K562 (cell line): ENCODE data around the gene SNX10. TPM values are rescaled to one million over a fixed set of nuclear protein-coding genes. Genes with fewer than 3 reads are reported as not detected.

Source experiments
- ATAC-seq: fragments of 200-7000 bp; cut with Tn5 transposase; 3 replicates; pipeline ENCODE4 v1.9.1; 2020; ENCODE audit warnings: moderate library complexity
- BruUV-seq: library from RNA; stranded (reverse); fragments of 400-500 nt; replicated peaks from 2 replicates; lab custom pipeline; 2021; lab: Mats Ljungman, UMichigan
- CTCF ChIA-PET: fragments of 300-600 bp; formaldehyde crosslinking; extraction: SDS; loops from one replicate; lab custom pipeline; 2021; ENCODE audit warnings: low intra/inter-chr PET ratio; lab: Yijun Ruan, JAX
- POLR2A ChIA-PET: fragments of 300-600, 350-650 bp; sonication (Branson Sonifier 250); formaldehyde crosslinking; extraction: SDS; loops from one replicate; lab custom pipeline; 2021; ENCODE audit warnings: antibody characterized with exemption, inconsistent platforms; lab: Yijun Ruan, JAX
- DNase-seq, 4 experiments: peaks; one replicate each; pipeline versions ENCODE4 v3.0.0 to v3.0.0-alpha.2; 2011 to 2018; ENCODE audit warnings: low spot score in 3 of 4, mixed read lengths in 3 of 4; ENCODE audit errors: extremely low read depth in 1 of 4
- FAIRE-seq: peaks from 2 replicates; lab custom pipeline; 2011; peaks lifted over from hg19 to GRCh38; lab: Jason Lieb, UNC
- H2AFZ ChIP-seq: 2 replicates; pipeline ENCODE4 v1.6.0; 2011; ENCODE audit warnings: low read depth, low read length, control low read depth, inconsistent platforms
- H3K27ac ChIP-seq: fragments of 200-600 bp; 3 replicates; pipeline ENCODE4 v1.8.0; 2011; ENCODE audit warnings: low read depth, mild to moderate bottlenecking, control low read depth, inconsistent platforms, low read length, moderate library complexity, mixed read lengths; ENCODE audit errors: extremely low read depth
- H3K27me3 ChIP-seq, 2 experiments: fragments of 300-600 bp in 1 of 2; 2 replicates in 1 of 2; 3 replicates in 1 of 2; pipeline versions ENCODE4 v1.6.0 to v1.8.0; 2011; ENCODE audit warnings: inconsistent platforms in 2 of 2, low read length in 2 of 2, mild to moderate bottlenecking in 1 of 2, mixed read lengths in 1 of 2, moderate library complexity in 1 of 2; ENCODE audit not compliant: control insufficient read depth in 2 of 2, insufficient read depth in 2 of 2
- H3K36me3 ChIP-seq: fragments of 300-600 bp; 3 replicates; pipeline ENCODE4 v1.8.0; 2011; ENCODE audit warnings: mild to moderate bottlenecking, low read length, inconsistent platforms; ENCODE audit not compliant: control insufficient read depth, insufficient read depth
- H3K4me1 ChIP-seq, 2 experiments: fragments of 200-600 bp in 1 of 2; replicated peaks in 1 of 2; 2 replicates in 1 of 2; 3 replicates in 1 of 2; pipeline versions ENCODE4 v1.5.1 to v1.8.0; 2011; ENCODE audit warnings: inconsistent platforms in 2 of 2, low read length in 2 of 2, mild to moderate bottlenecking in 1 of 2, mixed read lengths in 1 of 2, moderate library complexity in 1 of 2; ENCODE audit not compliant: control insufficient read depth in 2 of 2, insufficient read depth in 2 of 2
- H3K4me2 ChIP-seq: 2 replicates; pipeline ENCODE4 v1.6.1; 2011; ENCODE audit warnings: low read length, control low read depth, inconsistent platforms, mixed read lengths; ENCODE audit not compliant: insufficient read depth
- H3K4me3 ChIP-seq: fragments of 200-600 bp; sonication (generic), shearing (Covaris generic); 2 replicates; pipeline ENCODE4 v1.5.1; 2016; ENCODE audit warnings: control low read depth, inconsistent platforms
- H3K79me2 ChIP-seq: fragments of 200-600 bp; 3 replicates; pipeline ENCODE4 v1.8.0; 2011; ENCODE audit warnings: low read length, inconsistent platforms; ENCODE audit not compliant: control insufficient read depth, insufficient read depth
- H3K9ac ChIP-seq, 2 experiments: 2 replicates each; pipeline versions ENCODE4 v1.6.0 to v1.6.1; 2011; ENCODE audit warnings: low read depth in 2 of 2, low read length in 2 of 2, control low read depth in 1 of 2, inconsistent platforms in 1 of 2, mild to moderate bottlenecking in 1 of 2, mixed read lengths in 1 of 2; ENCODE audit not compliant: insufficient read depth in 1 of 2
- H3K9me1 ChIP-seq: one replicate; pipeline ENCODE4 v1.6.0; 2011; ENCODE audit warnings: inconsistent platforms, mild to moderate bottlenecking, low read length, moderate library complexity; ENCODE audit not compliant: control insufficient read depth, insufficient read depth
- H3K9me3 ChIP-seq: replicated peaks from 2 replicates; pipeline ENCODE4 v1.5.1; 2011; ENCODE audit warnings: low read depth, low read length, inconsistent platforms; ENCODE audit not compliant: control insufficient read depth, insufficient read depth
- H4K20me1 ChIP-seq: replicated peaks from 2 replicates; pipeline ENCODE4 v1.6.1; 2011; ENCODE audit warnings: low read length, inconsistent platforms, mixed read lengths; ENCODE audit not compliant: control insufficient read depth, insufficient read depth
- E2F4 ChIP-seq: sonication (generic); formaldehyde crosslinking; IDR thresholded peaks from 2 replicates; pipeline ENCODE4 v1.8.0; 2022; ENCODE audit warnings: mild to moderate bottlenecking, low read depth, missing genetic modification reagents
- E2F6 ChIP-seq, 2 experiments: IDR thresholded peaks; 2 replicates each; pipeline ENCODE4 v1.6.1; 2011; ENCODE audit warnings: borderline replicate concordance in 1 of 2, control low read depth in 1 of 2, low read depth in 1 of 2, low read length in 1 of 2, mild to moderate bottlenecking in 1 of 2, mixed read lengths in 1 of 2, moderate library complexity in 1 of 2; ENCODE audit not compliant: insufficient read depth in 1 of 2, insufficient read length in 1 of 2, poor library complexity in 1 of 2, severe bottlenecking in 1 of 2; ENCODE audit errors: extremely low read depth in 1 of 2
- FOXA3 ChIP-seq, 2 experiments: fragments of 450-650 bp in 1 of 2; sonication (generic) in 1 of 2; formaldehyde crosslinking; IDR thresholded peaks in 1 of 2; conservative IDR thresholded peaks in 1 of 2; 2 replicates each; pipeline versions ENCODE4 v1.4.0 to v1.8.0; 2020 to 2022; ENCODE audit warnings: mild to moderate bottlenecking in 2 of 2, missing genetic modification reagents in 1 of 2
- FOXO4 ChIP-seq: fragments of 450-650 bp; formaldehyde crosslinking; IDR thresholded peaks from 2 replicates; pipeline ENCODE4 v1.4.0; 2020; ENCODE audit warnings: mild to moderate bottlenecking, moderate library complexity
- MAFG ChIP-seq: fragments of 450-650 bp; conservative IDR thresholded peaks from 2 replicates; pipeline ENCODE4 v1.6.1; 2016; ENCODE audit warnings: missing genetic modification characterization, missing compliant biosample characterization
- MCM5 ChIP-seq: fragments of 450-650 bp; IDR thresholded peaks from 2 replicates; pipeline ENCODE4 v1.6.1; 2016; ENCODE audit warnings: low read depth
- PCBP2 ChIP-seq: fragments of 200-400 bp; formaldehyde crosslinking; IDR thresholded peaks from 2 replicates; pipeline ENCODE4 v1.6.1; 2018; ENCODE audit warnings: low read length, low read depth, mild to moderate bottlenecking, moderate library complexity; ENCODE audit not compliant: poor library complexity, severe bottlenecking
- RNF219 ChIP-seq: fragments of 250-450 bp; sonication (Bioruptor Pico); IDR thresholded peaks from 2 replicates; pipeline ENCODE4 v1.5.0; 2022; ENCODE audit warnings: mild to moderate bottlenecking
- TEAD2 ChIP-seq: fragments of 450-650 bp; IDR thresholded peaks from 2 replicates; pipeline ENCODE4 v1.6.1; 2016; ENCODE audit warnings: missing genetic modification characterization, control low read depth, missing compliant biosample characterization
- ZEB2 ChIP-seq: fragments of 450-650 bp; IDR thresholded peaks from 2 replicates; pipeline ENCODE4 v1.6.1; 2016
- ZNF316 ChIP-seq: fragments of 450-650 bp; IDR thresholded peaks from 2 replicates; pipeline ENCODE4 v1.6.1; 2016
- ZNF436 ChIP-seq: fragments of 250-450, 450-650 bp; sonication (Bioruptor Pico); formaldehyde crosslinking; IDR thresholded peaks from 2 replicates; pipeline ENCODE4 v1.7.0; 2020; ENCODE audit warnings: mild to moderate bottlenecking
- whole genome bisulfite sequencing: fragments of 100-300 bp; shearing (Covaris generic); methylation state at CpG from one replicate; pipeline ENCODE4 v1.1.6; 2016; ENCODE audit warnings: low coverage, mixed read lengths; ENCODE audit not compliant: insufficient coverage; ENCODE audit errors: missing lambda C conversion rate; 5-methylcytosine and 5-hydroxymethylcytosine counted together
- in situ Hi-C: fragments of 300-500 bp; cut with MboI; formaldehyde crosslinking; loops from 4 replicates; pipeline ENCODE4 v1.15.0; 2018; ENCODE audit warnings: inconsistent platforms, mixed read lengths
- intact Hi-C: fragments of 100-400 bp; cut with micrococcal nuclease; formaldehyde crosslinking; loops from 2 replicates; pipeline ENCODE4 v1.14.2; 2022
- polyA plus RNA-seq, 8 experiments: library from polyadenylated mRNA; depleted of rRNA in 4 of 8; stranded (reverse) in 5 of 8; unstranded in 3 of 8; fragments of >200 nt; fragmentation: Nextera tagmentation in 2 of 8; fragmentation: Illumina TruSeq in 1 of 8; extraction: Ambion mirVana in 2 of 8; extraction: Trizol in 1 of 8; gene quantifications; 2 replicates each; pipeline versions ENCODE4 v1.2.1 to v1.2.3, GENCODE V29; 2011 to 2014; ENCODE audit warnings: inconsistent platforms in 1 of 8, missing spikeins in 1 of 8
- total RNA-seq, 7 experiments: library from RNA; depleted of rRNA in 6 of 7; stranded (reverse); fragments of >200 nt in 6 of 7; fragmentation: Illumina TruSeq in 2 of 7; extraction: Trizol in 2 of 7; gene quantifications; 2 replicates each; pipeline versions ENCODE4 v1.2.1 to v1.2.3, GENCODE V29; 2011 to 2021; ENCODE audit warnings: low replicate concordance in 1 of 7

SNX10 gene
- total and polyA plus RNA-seq, 9 of the 15 experiments (the other 6 are each of a cell fraction or from before 2014, with no cell fraction given): 6.9 to 16.5 (median 11.5) TPM

GRCh38 chr7:26374647-26375373 is 83.1 kb downstream of the SNX10 start (continued):
- no peak for TF ChIP-seq E2F6 (IDR thresholded peaks at IDR 0.05; ENCODE audit: borderline replicate concordance in 1 of 2, extremely low read depth in 1 of 2, insufficient read depth in 1 of 2, insufficient read length in 1 of 2, low read depth in 1 of 2, low read length in 1 of 2, poor library complexity in 1 of 2, severe bottlenecking in 1 of 2)
- no peak for TF ChIP-seq PCBP2
- no peak for TF ChIP-seq TEAD2
- TF ChIP-seq FOXO4 (CRISPR knock-in tag): no peak

- no peak overlapping the region for H3K9ac ChIP-seq
- no peak for DNase-seq
- H3K4me2 ChIP-seq: no peak overlapping the region
- H3K27ac ChIP-seq: no peak overlapping the region
- ATAC-seq: no peak
- H3K9me1 ChIP-seq: no peaks in the 10 kb centered on the region
- ChIA-PET CTCF (no interaction called here), POLR2A (no interaction called here)
- no peak overlapping the region for H2AFZ ChIP-seq
- FAIRE-seq: no peak
- no peak overlapping the region for H3K4me3 ChIP-seq
- H3K79me2 ChIP-seq: no peaks in the 10 kb centered on the region
- H4K20me1 ChIP-seq: no peaks in the 10 kb centered on the region
- H3K36me3 ChIP-seq: no peaks in the 10 kb centered on the region; the same call in 2 of the 3 replicates
- H3K4me1 ChIP-seq: peaks cover 0 to 9% of the 10 kb centered on the region in 2 experiments; a peak in 1 of 5 replicates
- in situ Hi-C loops: loop anchor here (25.0 kb wide), 1 partner anchor 112 kb away; no protein-coding TSS in a partner anchor
- BruUV-seq: no TSS peak
- 89% methylated on average over 6 of the region's 14 CpGs for WGBS
- H3K9me3 ChIP-seq: 0 out of 2 replicates have a peak, but pooled peaks cover 2% of the 10 kb centered on the region
- intact Hi-C loops: no loop called here
- H3K27me3 ChIP-seq: peaks cover 0 to 2% of the 10 kb centered on the region in 2 experiments; a peak in 1 of 5 replicates
- TF ChIP-seq RNF219: no peak
- no peak for TF ChIP-seq ZNF316
- no peak for TF ChIP-seq MCM5
- no peak for TF ChIP-seq ZEB2
- TF ChIP-seq E2F4: no peak
- TF ChIP-seq ZNF436 (CRISPR knock-in tag): no peak
- TF ChIP-seq FOXA3 (CRISPR knock-in tag; conservative IDR thresholded peaks at IDR 0.05 in 1 of 2, IDR thresholded peaks at IDR 0.05 in 1 of 2): no peak
- TF ChIP-seq MAFG (tag): no peak
Observed at GRCh38 chr7:26375726-26376174, 84.1 kb downstream of the SNX10 start.
